ENCODE measurements around the gene HID1. TPM values are rescaled to one million over a fixed set of nuclear protein-coding genes. Genes with fewer than 3 reads are reported as not detected.
A peak's percentile ranks its signal among the peaks of the same experiment; 100 is the strongest.

The HID1 gene
- total and polyA plus RNA-seq, 9 of the 15 experiments (the other 6 are each of a cell fraction or from before 2014, with no cell fraction given) = 0.14 to 2.1 (median 0.54) TPM; not detected in 2

DNA sequence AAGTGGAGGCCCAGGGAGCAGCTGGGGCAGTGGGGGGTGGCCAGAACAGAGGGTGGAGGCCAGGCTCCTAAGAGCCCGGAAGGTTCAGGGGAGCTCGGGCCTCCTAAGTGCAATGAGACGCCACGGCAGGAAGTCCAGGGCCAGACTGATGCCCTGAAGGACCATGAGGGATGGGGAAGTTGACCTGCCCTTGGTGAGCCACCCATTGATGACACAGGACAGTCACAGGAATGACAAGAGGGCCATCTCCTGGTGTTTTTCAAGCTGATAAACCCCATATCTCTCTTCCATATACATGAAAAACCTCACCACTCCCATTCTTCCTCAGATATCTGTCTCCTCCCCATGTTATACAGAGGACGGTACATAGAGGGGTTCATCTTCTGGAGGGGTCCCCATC is 34.1 kb upstream of the HID1 start (continued):
- TF ChIP-seq, protein P1, sequence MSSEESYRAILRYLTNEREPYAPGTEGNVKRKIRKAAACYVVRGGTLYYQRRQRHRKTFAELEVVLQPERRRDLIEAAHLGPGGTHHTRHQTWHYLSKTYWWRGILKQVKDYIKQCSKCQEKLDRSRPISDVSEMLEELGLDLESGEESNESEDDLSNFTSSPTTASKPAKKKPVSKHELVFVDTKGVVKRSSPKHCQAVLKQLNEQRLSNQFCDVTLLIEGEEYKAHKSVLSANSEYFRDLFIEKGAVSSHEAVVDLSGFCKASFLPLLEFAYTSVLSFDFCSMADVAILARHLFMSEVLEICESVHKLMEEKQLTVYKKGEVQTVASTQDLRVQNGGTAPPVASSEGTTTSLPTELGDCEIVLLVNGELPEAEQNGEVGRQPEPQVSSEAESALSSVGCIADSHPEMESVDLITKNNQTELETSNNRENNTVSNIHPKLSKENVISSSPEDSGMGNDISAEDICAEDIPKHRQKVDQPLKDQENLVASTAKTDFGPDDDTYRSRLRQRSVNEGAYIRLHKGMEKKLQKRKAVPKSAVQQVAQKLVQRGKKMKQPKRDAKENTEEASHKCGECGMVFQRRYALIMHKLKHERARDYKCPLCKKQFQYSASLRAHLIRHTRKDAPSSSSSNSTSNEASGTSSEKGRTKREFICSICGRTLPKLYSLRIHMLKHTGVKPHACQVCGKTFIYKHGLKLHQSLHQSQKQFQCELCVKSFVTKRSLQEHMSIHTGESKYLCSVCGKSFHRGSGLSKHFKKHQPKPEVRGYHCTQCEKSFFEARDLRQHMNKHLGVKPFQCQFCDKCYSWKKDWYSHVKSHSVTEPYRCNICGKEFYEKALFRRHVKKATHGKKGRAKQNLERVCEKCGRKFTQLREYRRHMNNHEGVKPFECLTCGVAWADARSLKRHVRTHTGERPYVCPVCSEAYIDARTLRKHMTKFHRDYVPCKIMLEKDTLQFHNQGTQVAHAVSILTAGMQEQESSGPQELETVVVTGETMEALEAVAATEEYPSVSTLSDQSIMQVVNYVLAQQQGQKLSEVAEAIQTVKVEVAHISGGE (CRISPR knock-in tag; IDR thresholded peaks at IDR 0.05) = peak in 1 of 3 experiments; percentile 39; a peak in 1 of 6 replicates
- peak in 1 of 2 experiments; percentile 50; a peak in 1 of 4 replicates for TF ChIP-seq KDM1A (IDR thresholded peaks at IDR 0.05)
- TF ChIP-seq CTBP1 (IDR thresholded peaks at IDR 0.05; ENCODE audit: borderline replicate concordance) = peak; percentile 96
- peak; percentile 72 for TF ChIP-seq CC2D1A (IDR thresholded peaks at IDR 0.05)
- 0 out of 2 replicates have a peak, but pooled peaks have one; percentile 16 for TF ChIP-seq HDAC2 (IDR thresholded peaks at IDR 0.05)
- TF ChIP-seq RREB1 (CRISPR knock-in tag; IDR thresholded peaks at IDR 0.05) = peak; percentile 87
- peak; percentile 66; the same call in 1 of the 2 replicates for TF ChIP-seq MECOM (CRISPR knock-in tag; IDR thresholded peaks at IDR 0.05)
- no peak for TF ChIP-seq ATF1 (CRISPR knock-in tag; IDR thresholded peaks at IDR 0.05)
- peak; percentile 40 for TF ChIP-seq ATF1 (tag; IDR thresholded peaks at IDR 0.05)
- peak; percentile 22 to 88; a peak in 3 of 4 replicates for TF ChIP-seq RCOR1 (IDR thresholded peaks at IDR 0.05; ENCODE audit: borderline replicate concordance in 1 of 2, low read depth in 2 of 2, low read length in 2 of 2)
- peak; percentile 48 for TF ChIP-seq CBFA2T3 (IDR thresholded peaks at IDR 0.05)
- no peak for TF ChIP-seq ZBTB5 (IDR thresholded peaks at IDR 0.05)
- peak; percentile 60 to 80 (median 61) for TF ChIP-seq CTCF (IDR thresholded peaks at IDR 0.05 in 2 of 3, conservative IDR thresholded peaks at IDR 0.05 in 1 of 3; ENCODE audit: insufficient read depth in 2 of 3, low read depth in 1 of 3, low read length in 3 of 3)
- peak; percentile 89 to 96 for TF ChIP-seq RAD21 (CRISPR knock-in tag; conservative IDR thresholded peaks at IDR 0.05 in 1 of 2, IDR thresholded peaks at IDR 0.05 in 1 of 2)
